A549 (cell line): ENCODE data around the gene STRIP2. TPM values are rescaled to one million over a fixed set of nuclear protein-coding genes. Genes with fewer than 3 reads are reported as not detected.
"Not testable (repeated sequence)": the region's sequence is repeated elsewhere in the genome, so short reads cannot be mapped to it uniquely, and the experiment has no call there.

Experiments
- ATAC-seq, 2 experiments: fragments of 200-7000 bp in 1 of 2; fragments of >200 bp in 1 of 2; cut with Nextera tagmentation in 1 of 2; cut with Tn5 transposase in 1 of 2; 3 replicates each; pipeline versions ENCODE4 v1.8.0 to v1.9.1; 2018 to 2020; ENCODE audit warnings: mild to moderate bottlenecking in 1 of 2, moderate library complexity in 1 of 2
- CTCF ChIA-PET: fragments of 300-600 bp; sonication (Branson Sonifier 250); formaldehyde crosslinking; extraction: SDS; loops from one replicate; lab custom pipeline; 2021; ENCODE audit warnings: antibody characterized with exemption, inconsistent platforms; lab: Yijun Ruan, JAX
- POLR2A ChIA-PET: fragments of 350-600 bp; formaldehyde crosslinking; extraction: SDS; loops from one replicate; lab custom pipeline; 2021; ENCODE audit warnings: antibody characterized with exemption, inconsistent platforms; lab: Yijun Ruan, JAX
- DNase-seq, 2 experiments: peaks; one replicate each; pipeline versions ENCODE4 v3.0.0 to v3.0.0-alpha.2; 2011 to 2016; ENCODE audit warnings: low read depth in 1 of 2, low spot score in 1 of 2
- FAIRE-seq: peaks from 2 replicates; lab custom pipeline; 2011; peaks lifted over from hg19 to GRCh38; lab: Jason Lieb, UNC
- H3K27ac ChIP-seq, 2 experiments: fragments of >200 bp; sonication (Bioruptor Twin); formaldehyde crosslinking; 3 replicates each; pipeline ENCODE4 v1.5.1; 2016 to 2017
- H3K4me1 ChIP-seq: fragments of >200 bp; sonication (Bioruptor Twin); formaldehyde crosslinking; 3 replicates; pipeline ENCODE4 v1.6.1; 2016
- H3K4me2 ChIP-seq: fragments of >200 bp; sonication (Bioruptor Twin); formaldehyde crosslinking; 3 replicates; pipeline ENCODE4 v1.6.1; 2016
- H3K4me3 ChIP-seq: fragments of >200 bp; sonication (Bioruptor Twin); formaldehyde crosslinking; 3 replicates; pipeline ENCODE4 v1.5.1; 2016
- H3K9me3 ChIP-seq: fragments of >200 bp; sonication (Bioruptor Twin); formaldehyde crosslinking; 3 replicates; pipeline ENCODE4 v1.6.1; 2016
- BHLHE40 ChIP-seq: IDR thresholded peaks from 2 replicates; pipeline ENCODE4 v1.6.1; 2012; ENCODE audit warnings: low read depth, low read length, inconsistent platforms
- CEBPB ChIP-seq, 2 experiments: fragments of >200 bp in 1 of 2; sonication (Bioruptor Twin) in 1 of 2; formaldehyde crosslinking in 1 of 2; IDR thresholded peaks; 2 replicates each; pipeline ENCODE4 v1.6.1; 2012 to 2016
- EP300 ChIP-seq, 2 experiments: fragments of >200 bp; sonication (Bioruptor Twin); formaldehyde crosslinking; IDR thresholded peaks; 2 replicates in 1 of 2; 3 replicates in 1 of 2; pipeline ENCODE4 v1.6.1; 2016 to 2017
- ESRRA ChIP-seq: fragments of 150-350 bp; IDR thresholded peaks from 2 replicates; pipeline ENCODE4 v1.6.1; 2014; ENCODE audit warnings: mild to moderate bottlenecking, low read length, borderline replicate concordance
- FOXS1 ChIP-seq: fragments of 250-450 bp; sonication (Bioruptor Pico); IDR thresholded peaks from 2 replicates; pipeline ENCODE4 v1.5.0; 2020; ENCODE audit warnings: mild to moderate bottlenecking, moderate library complexity
- HEYL ChIP-seq: fragments of 250-450 bp; sonication (Bioruptor Pico); IDR thresholded peaks from 2 replicates; pipeline ENCODE4 v1.8.0; 2021; ENCODE audit warnings: mild to moderate bottlenecking, moderate library complexity
- HOXB13 ChIP-seq: fragments of 250-450 bp; sonication (Bioruptor Pico); IDR thresholded peaks from 2 replicates; pipeline ENCODE4 v1.5.0; 2020; ENCODE audit warnings: low read depth, mild to moderate bottlenecking, moderate library complexity
- JUN ChIP-seq, 2 experiments: fragments of >200 bp; sonication (Bioruptor Twin); formaldehyde crosslinking; IDR thresholded peaks; 2 replicates in 1 of 2; 3 replicates in 1 of 2; pipeline ENCODE4 v1.6.1; 2016 to 2017
- JUNB ChIP-seq: fragments of >200 bp; sonication (Bioruptor Twin); formaldehyde crosslinking; IDR thresholded peaks from 2 replicates; pipeline ENCODE4 v1.6.1; 2016
- MAFK ChIP-seq: fragments of 450-650 bp; IDR thresholded peaks from 2 replicates; pipeline ENCODE4 v1.6.1; 2014; ENCODE audit not compliant: partially characterized antibody
- MAZ ChIP-seq: fragments of 150-350 bp; IDR thresholded peaks from 2 replicates; pipeline ENCODE4 v1.6.1; 2014; ENCODE audit warnings: antibody characterized with exemption, low read depth, low read length, borderline replicate concordance
- MYC ChIP-seq: IDR thresholded peaks from 2 replicates; pipeline ENCODE4 v1.6.1; 2012; ENCODE audit warnings: mild to moderate bottlenecking, inconsistent platforms, low read length, improper control_type of control experiment, borderline replicate concordance
- PHF8 ChIP-seq: fragments of 200-600 bp; sonication (generic); IDR thresholded peaks from 2 replicates; pipeline ENCODE4 v1.6.1; 2016; ENCODE audit warnings: low read depth, mild to moderate bottlenecking, antibody characterized with exemption, moderate library complexity, borderline replicate concordance
- RAD21 ChIP-seq, 2 experiments: fragments of >200 bp in 1 of 2; sonication (Bioruptor Twin) in 1 of 2; formaldehyde crosslinking in 1 of 2; IDR thresholded peaks in 1 of 2; conservative IDR thresholded peaks in 1 of 2; 2 replicates in 1 of 2; 3 replicates in 1 of 2; pipeline ENCODE4 v1.6.1; 2012 to 2018; ENCODE audit warnings: inconsistent platforms in 1 of 2
- RNF2 ChIP-seq: fragments of 200-600 bp; sonication (generic); IDR thresholded peaks from 2 replicates; pipeline ENCODE4 v1.6.1; 2016; ENCODE audit warnings: low read depth, mild to moderate bottlenecking, antibody characterized with exemption, moderate library complexity, borderline replicate concordance
- SREBF2 ChIP-seq: fragments of 450-650 bp; IDR thresholded peaks from 2 replicates; pipeline ENCODE4 v1.6.1; 2014; ENCODE audit warnings: mild to moderate bottlenecking, moderate library complexity
- TP53 ChIP-seq: fragments of 250-450 bp; sonication (Bioruptor Pico); IDR thresholded peaks from 2 replicates; pipeline ENCODE4 v1.5.0; 2021; ENCODE audit warnings: mild to moderate bottlenecking, moderate library complexity
- ZSCAN20 ChIP-seq: fragments of 250-450 bp; sonication (Bioruptor Pico); IDR thresholded peaks from 2 replicates; pipeline ENCODE4 v1.8.0; 2022; ENCODE audit warnings: mild to moderate bottlenecking, moderate library complexity
- WGBS: methylation state at CpG from one replicate; pipeline ENCODE4 v1.1.6; 2017; ENCODE audit errors: missing lambda C conversion rate; 5-methylcytosine and 5-hydroxymethylcytosine counted together
- polyA plus RNA-seq, 4 experiments: library from polyadenylated mRNA; depleted of rRNA in 3 of 4; stranded (reverse); fragments of >200 nt; fragmentation: RNase III in 1 of 4; extraction: RNeasy Plus Mini Kit Qiagen cat#74134 plus additional on column Dnase treatment in 1 of 4; gene quantifications; 2 replicates in 3 of 4; 3 replicates in 1 of 4; pipeline ENCODE4 v1.2.3, GENCODE V29; 2011 to 2017
- TF ChIP-seq, protein P1 (sequence below): IDR thresholded peaks from 2 replicates; pipeline ENCODE4 v1.6.1; 2012; ENCODE audit warnings: low read depth, borderline replicate concordance

The STRIP2 gene
- polyA plus RNA-seq, 2 of the 4 experiments (the other 2 are of a cell fraction), result 4.9 to 7.2 TPM

GRCh38 chr7:129405527-129405926 is 28.7 kb upstream of the STRIP2 start:
- CTCF ChIA-PET, result interaction anchor here (1.3 to 4.2 kb wide), 3 partner anchors 28 to 66 kb away, joined by 3 to 11 read pairs (median 4); partner anchors contain the start of gene STRIP2
- no peak for FAIRE-seq
- no peak overlapping the region for H3K4me2 ChIP-seq
- ATAC-seq, result no peak
- DNase-seq, result no peak
- H3K4me3 ChIP-seq, result no peak overlapping the region
- no peak overlapping the region for H3K27ac ChIP-seq
- TF ChIP-seq HEYL (CRISPR knock-in tag), result no peak
- TF ChIP-seq MAFK, result no peak
- TF ChIP-seq JUN (IDR thresholded peaks at IDR 0.05), result no peak
- TF ChIP-seq CEBPB (IDR thresholded peaks at IDR 0.05), result no peak
- no peak for TF ChIP-seq MYC
- TF ChIP-seq, protein P1, sequence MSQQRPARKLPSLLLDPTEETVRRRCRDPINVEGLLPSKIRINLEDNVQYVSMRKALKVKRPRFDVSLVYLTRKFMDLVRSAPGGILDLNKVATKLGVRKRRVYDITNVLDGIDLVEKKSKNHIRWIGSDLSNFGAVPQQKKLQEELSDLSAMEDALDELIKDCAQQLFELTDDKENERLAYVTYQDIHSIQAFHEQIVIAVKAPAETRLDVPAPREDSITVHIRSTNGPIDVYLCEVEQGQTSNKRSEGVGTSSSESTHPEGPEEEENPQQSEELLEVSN, result no peak
- no peak for TF ChIP-seq RAD21 (conservative IDR thresholded peaks at IDR 0.05 in 1 of 2, IDR thresholded peaks at IDR 0.05 in 1 of 2)
- TF ChIP-seq BHLHE40, result no peak
- TF ChIP-seq SREBF2, result no peak
- TF ChIP-seq JUNB, result no peak
- TF ChIP-seq HOXB13, result no peak
- no peak for TF ChIP-seq ESRRA
- TF ChIP-seq EP300 (IDR thresholded peaks at IDR 0.05), result no peak
- POLR2A ChIA-PET, result no interaction called here
- H3K9me3 ChIP-seq, result no peaks in the 10 kb centered on the region
- H3K4me1 ChIP-seq, result peaks cover 20% of the 10 kb centered on the region

GRCh38 chr7:129410238-129410637 is 24.0 kb upstream of the STRIP2 start:
- H3K4me2 ChIP-seq, H3K4me3 ChIP-seq, ATAC-seq, CTCF ChIA-PET, DNase-seq, H3K4me1 ChIP-seq, H3K27ac ChIP-seq, POLR2A ChIA-PET, H3K9me3 ChIP-seq: not testable (repeated sequence)
- 79% methylated on average over 8 of the region's 8 CpGs for WGBS
- peak; percentile 70 for FAIRE-seq

GRCh38 chr7:129412501-129412900 is 21.7 kb upstream of the STRIP2 start:
- FAIRE-seq, result no peak
- 88% methylated on average over 4 of the region's 4 CpGs for WGBS
- Histone ChIP-seq H3K4me3 (no peak overlapping the region), H3K4me2 (no peak overlapping the region), H3K9me3 (no peaks in the 10 kb centered on the region), H3K4me1 (no peaks in the 10 kb centered on the region), H3K27ac (no peak overlapping the region)
- no peak for DNase-seq
- TF ChIP-seq TP53 (CRISPR knock-in tag), result no peak
- TF ChIP-seq MAZ, result no peak
- TF ChIP-seq PHF8, result no peak
- TF ChIP-seq FOXS1, result no peak
- TF ChIP-seq RNF2, result no peak
- ChIA-PET POLR2A (interaction anchor here (0.7 kb wide), 1 partner anchor 45 kb away, joined by 3 read pairs; no protein-coding TSS in a partner anchor), CTCF (interaction anchor here (0.8 to 2.0 kb wide), 4 partner anchors 36 to 222 kb away, joined by 3 to 5 read pairs (median 4); no protein-coding TSS in a partner anchor)
- ATAC-seq, result no peak

DNA sequence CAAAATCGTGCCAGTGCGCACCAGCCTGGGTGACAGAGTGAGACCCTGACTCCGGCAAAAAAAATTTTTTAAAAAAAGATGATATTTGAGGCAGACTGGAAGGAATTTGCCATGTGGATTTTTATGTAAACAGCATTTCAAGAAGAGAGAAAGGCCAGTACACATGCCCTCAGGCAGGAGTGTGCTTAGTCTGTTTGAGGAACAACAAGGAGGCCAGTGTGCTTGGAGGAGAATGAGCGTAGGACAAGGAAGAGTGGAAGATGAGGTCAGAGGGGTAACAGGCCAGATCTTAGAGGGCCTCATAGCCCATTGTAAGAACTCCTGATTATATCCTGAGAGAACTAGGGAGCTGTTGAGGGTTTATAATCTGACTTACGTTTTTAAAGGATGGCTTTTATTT is 17.2 kb upstream of the STRIP2 start:
- no peak for ATAC-seq
- no peak overlapping the region for H3K4me2 ChIP-seq
- no peak overlapping the region for H3K27ac ChIP-seq
- ChIA-PET CTCF (interaction anchor here (0.8 kb wide), 1 partner anchor 49 kb away, joined by 3 read pairs; no protein-coding TSS in a partner anchor), POLR2A (no interaction called here)
- TF ChIP-seq EP300 (IDR thresholded peaks at IDR 0.05) (no peak), ZSCAN20 (CRISPR knock-in tag) (no peak)
- no peaks in the 10 kb centered on the region for H3K4me1 ChIP-seq
- no peak for FAIRE-seq
- 82% methylated on average over 5 of the region's 5 CpGs for WGBS
- H3K4me3 ChIP-seq, result no peak overlapping the region
- H3K9me3 ChIP-seq, result no peaks in the 10 kb centered on the region
- DNase-seq, result no peak
